SH-SY5Y (cell line): ENCODE results near the gene IGSF23.

ENCODE experiments used
- GATA2 ChIP-seq: IDR thresholded peaks from 2 replicates; pipeline ENCODE4 v1.6.1; 2011; ENCODE audit warnings: mild to moderate bottlenecking, low read depth, low read length
- GATA3 ChIP-seq: IDR thresholded peaks from 2 replicates; pipeline ENCODE4 v1.6.1; 2011; ENCODE audit warnings: low read depth, mild to moderate bottlenecking, low read length, moderate library complexity

- TF ChIP-seq GATA2 (no peak), GATA3 (no peak)
These were observed 53.6 kb downstream of the IGSF23 start for GRCh38 chr19:44666852-44667556.
